Measurements from ENCODE around the gene MED12L. TPM values are rescaled to one million over a fixed set of nuclear protein-coding genes. Genes with fewer than 3 reads are reported as not detected.

MED12L gene
- polyA plus RNA-seq, 1 of the 3 experiments (the other 2 are of a cell fraction), result 0.03 TPM

- H3K27me3 ChIP-seq (ENCODE audit: insufficient read depth), result peaks cover 5% of the 10 kb centered on the region; the same call in 1 of the 2 replicates
- H3K36me3 ChIP-seq (replicated peaks in 1 of 2; ENCODE audit: control insufficient read depth in 1 of 2, insufficient read depth in 2 of 2, low read length in 1 of 2), result no peaks in the 10 kb centered on the region
- ChIA-PET CTCF (interaction anchor here (1.0 to 1.3 kb wide), 3 partner anchors 9 to 123 kb away, joined by 3 to 4 read pairs (median 4); no protein-coding TSS in a partner anchor), POLR2A (no interaction called here)
- H3K9me3 ChIP-seq, result no peaks in the 10 kb centered on the region
- H3K4me2 ChIP-seq, result no peak overlapping the region
- H2AFZ ChIP-seq (ENCODE audit: low read depth), result no peak overlapping the region
- H3K4me3 ChIP-seq (ENCODE audit: low read depth in 2 of 2, low read length in 1 of 2), result no peak overlapping the region
- DNase-seq, result no peak
- H3F3A ChIP-seq (replicated peaks; ENCODE audit: insufficient read depth), result no peaks in the 10 kb centered on the region
- H4K20me1 ChIP-seq (ENCODE audit: insufficient read depth), result no peaks in the 10 kb centered on the region
- H3K4me1 ChIP-seq (ENCODE audit: control insufficient read depth in 1 of 2, insufficient read depth in 2 of 2, low read depth in 1 of 2, low read length in 1 of 2), result peaks cover 0 to 9% of the 10 kb centered on the region in 2 experiments; a peak in 2 of 4 replicates
- H3K9me2 ChIP-seq, result no peaks in the 10 kb centered on the region
- no peaks in the 10 kb centered on the region for H3K79me2 ChIP-seq (ENCODE audit: insufficient read depth)
- H3K27ac ChIP-seq (ENCODE audit: low read depth in 2 of 2, low read length in 1 of 2), result no peak overlapping the region
- no peak overlapping the region for H3K9ac ChIP-seq
- 67% methylated on average over 10 of the region's 10 CpGs for WGBS (ENCODE audit: low lambda C conversion rate)
- TF ChIP-seq RAD21 (IDR thresholded peaks at IDR 0.05; ENCODE audit: low read length), result no peak
- TF ChIP-seq POLR2AphosphoS5 (IDR thresholded peaks at IDR 0.05; ENCODE audit: low read depth, low read length), result no peak
- no peak for TF ChIP-seq USF1 (IDR thresholded peaks at IDR 0.05; ENCODE audit: borderline replicate concordance, low read depth)
- TF ChIP-seq FOSL2 (IDR thresholded peaks at IDR 0.05; ENCODE audit: borderline replicate concordance, low read depth), result no peak
- no peak for TF ChIP-seq RXRA (IDR thresholded peaks at IDR 0.05; ENCODE audit: borderline replicate concordance, low read depth)
- TF ChIP-seq MEF2A (IDR thresholded peaks at IDR 0.05; ENCODE audit: borderline replicate concordance, low read depth), result no peak
- no peak for TF ChIP-seq GABPA (IDR thresholded peaks at IDR 0.05; ENCODE audit: low read depth)
- TF ChIP-seq YY1 (IDR thresholded peaks at IDR 0.05; ENCODE audit: low read depth), result no peak
- no peak for TF ChIP-seq MXI1 (IDR thresholded peaks at IDR 0.05; ENCODE audit: low read depth, low read length)
- TF ChIP-seq ELF1 (IDR thresholded peaks at IDR 0.05), result no peak
- TF ChIP-seq PBX3 (IDR thresholded peaks at IDR 0.05), result no peak
- no peak for TF ChIP-seq RFX5 (IDR thresholded peaks at IDR 0.05; ENCODE audit: low read length)
- no peak for TF ChIP-seq JUND (IDR thresholded peaks at IDR 0.05)
- TF ChIP-seq CHD2 (IDR thresholded peaks at IDR 0.05; ENCODE audit: low read length, partially characterized antibody), result no peak
- TF ChIP-seq REST (IDR thresholded peaks at IDR 0.05; ENCODE audit: low read depth, low read length), result no peak
- no peak for TF ChIP-seq FOXM1 (IDR thresholded peaks at IDR 0.05; ENCODE audit: low read depth)
- no peak for TF ChIP-seq NRF1 (IDR thresholded peaks at IDR 0.05; ENCODE audit: low read depth, low read length)
- no peak for TF ChIP-seq RCOR1 (IDR thresholded peaks at IDR 0.05; ENCODE audit: low read length)
- no peak for TF ChIP-seq TEAD4 (IDR thresholded peaks at IDR 0.05; ENCODE audit: borderline replicate concordance, insufficient read depth)
- TF ChIP-seq GATA2 (CRISPR knock-in tag; IDR thresholded peaks at IDR 0.05), result no peak
Measured at GRCh38 chr3:151159806-151160205, 74.3 kb downstream of the MED12L start.

All from SK-N-SH (cell line).